Measurements from ENCODE around the gene WNT7B.

The WNT7B gene

DNA sequence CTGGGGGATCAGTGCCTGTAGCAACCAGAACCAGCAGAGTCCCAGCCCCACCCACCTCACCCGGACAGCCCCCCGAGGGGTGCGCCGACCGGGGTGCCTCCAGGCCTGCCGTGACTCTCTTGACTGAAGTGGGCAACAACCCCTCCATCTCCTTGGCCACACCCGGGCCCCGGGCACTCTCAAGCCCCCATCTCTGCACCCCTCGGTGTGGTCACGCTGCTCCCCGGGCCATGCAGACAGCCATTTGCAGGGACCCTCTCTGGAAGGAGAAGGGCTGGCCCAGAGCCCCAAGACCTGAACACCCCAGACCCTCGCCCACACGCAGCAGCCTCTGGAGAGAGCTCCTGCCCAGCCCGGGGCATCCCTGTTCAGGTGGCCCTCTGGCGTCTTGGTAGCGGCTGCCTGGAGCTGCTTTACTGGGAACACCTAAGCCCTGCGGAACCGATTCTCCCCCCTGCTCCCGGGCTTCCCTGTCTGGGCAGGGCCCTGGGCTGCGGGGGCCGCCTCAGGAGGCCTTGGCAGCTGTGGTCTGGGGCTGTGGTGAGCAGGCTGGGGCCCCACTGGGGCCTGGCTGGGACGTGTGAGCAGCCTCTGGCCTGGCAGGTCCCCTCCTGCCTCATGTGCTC lies 84.9 kb downstream of the WNT7B start:
- TF ChIP-seq GATA2 (IDR thresholded peaks at IDR 0.05; ENCODE audit: low read depth, low read length) = no peak
- TF ChIP-seq GATA3 (IDR thresholded peaks at IDR 0.05; ENCODE audit: low read depth, low read length) = no peak

GRCh38 chr22:45891471-45891995 lies 85.4 kb downstream of the WNT7B start:
- TF ChIP-seq GATA2 (IDR thresholded peaks at IDR 0.05; ENCODE audit: low read depth, low read length) = no peak
- TF ChIP-seq GATA3 (IDR thresholded peaks at IDR 0.05; ENCODE audit: low read depth, low read length) = no peak

DNA sequence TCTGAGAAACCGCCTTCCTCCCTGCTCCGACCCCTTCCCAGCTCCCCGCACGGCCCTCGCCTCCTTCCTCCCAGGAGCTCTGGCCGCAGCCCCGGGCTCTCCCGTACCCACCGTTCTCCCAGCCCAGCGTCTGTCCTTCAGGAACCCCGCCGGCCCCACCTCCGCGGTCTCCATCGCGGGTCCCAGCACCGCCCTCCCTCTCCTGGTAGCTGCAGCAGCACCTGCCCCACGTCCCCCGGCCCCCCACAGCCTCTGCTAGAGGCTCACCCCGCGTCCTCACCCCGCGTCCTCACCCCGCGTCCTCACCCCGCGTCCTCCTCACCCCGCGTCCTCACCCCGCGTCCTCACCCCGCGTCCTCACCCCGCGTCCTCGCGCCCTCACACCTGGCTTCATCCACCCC lies 85.9 kb downstream of the WNT7B start:
- TF ChIP-seq GATA2 (IDR thresholded peaks at IDR 0.05; ENCODE audit: low read depth, low read length) (no peak), GATA3 (IDR thresholded peaks at IDR 0.05; ENCODE audit: low read depth, low read length) (no peak)

GRCh38 chr22:45890351-45890635 lies 86.7 kb downstream of the WNT7B start:
- TF ChIP-seq GATA2 (IDR thresholded peaks at IDR 0.05; ENCODE audit: low read depth, low read length) = no peak

- TF ChIP-seq GATA2 (IDR thresholded peaks at IDR 0.05; ENCODE audit: low read depth, low read length) (no peak), GATA3 (IDR thresholded peaks at IDR 0.05; ENCODE audit: low read depth, low read length) (no peak)
Measured at GRCh38 chr22:45889539-45890350, 87.2 kb downstream of the WNT7B start.

DNA sequence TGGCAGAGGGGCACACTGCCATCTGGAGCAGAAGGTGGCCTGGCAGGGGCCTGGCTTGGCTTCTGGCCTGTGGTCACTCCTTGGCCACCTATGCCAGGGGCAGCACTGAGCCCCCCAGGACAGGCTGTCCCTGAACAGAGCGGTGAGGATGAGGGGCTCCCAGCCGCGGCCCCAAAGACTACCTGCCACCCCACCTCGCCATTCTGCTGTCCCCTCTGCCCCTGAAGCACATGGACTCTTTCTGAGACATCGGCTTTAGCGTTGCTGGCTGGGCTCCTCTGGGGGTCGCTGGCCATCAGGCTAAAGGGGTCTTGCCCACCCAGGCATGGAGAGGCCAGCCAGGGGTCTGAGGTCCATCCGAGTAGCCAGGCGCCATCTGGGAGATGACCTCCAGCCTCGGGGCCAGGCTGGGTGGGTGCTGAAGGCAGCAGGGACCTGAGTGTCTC lies 87.8 kb downstream of the WNT7B start:
- TF ChIP-seq GATA3 (IDR thresholded peaks at IDR 0.05; ENCODE audit: low read depth, low read length) = no peak
- TF ChIP-seq GATA2 (IDR thresholded peaks at IDR 0.05; ENCODE audit: low read depth, low read length) = no peak

DNA sequence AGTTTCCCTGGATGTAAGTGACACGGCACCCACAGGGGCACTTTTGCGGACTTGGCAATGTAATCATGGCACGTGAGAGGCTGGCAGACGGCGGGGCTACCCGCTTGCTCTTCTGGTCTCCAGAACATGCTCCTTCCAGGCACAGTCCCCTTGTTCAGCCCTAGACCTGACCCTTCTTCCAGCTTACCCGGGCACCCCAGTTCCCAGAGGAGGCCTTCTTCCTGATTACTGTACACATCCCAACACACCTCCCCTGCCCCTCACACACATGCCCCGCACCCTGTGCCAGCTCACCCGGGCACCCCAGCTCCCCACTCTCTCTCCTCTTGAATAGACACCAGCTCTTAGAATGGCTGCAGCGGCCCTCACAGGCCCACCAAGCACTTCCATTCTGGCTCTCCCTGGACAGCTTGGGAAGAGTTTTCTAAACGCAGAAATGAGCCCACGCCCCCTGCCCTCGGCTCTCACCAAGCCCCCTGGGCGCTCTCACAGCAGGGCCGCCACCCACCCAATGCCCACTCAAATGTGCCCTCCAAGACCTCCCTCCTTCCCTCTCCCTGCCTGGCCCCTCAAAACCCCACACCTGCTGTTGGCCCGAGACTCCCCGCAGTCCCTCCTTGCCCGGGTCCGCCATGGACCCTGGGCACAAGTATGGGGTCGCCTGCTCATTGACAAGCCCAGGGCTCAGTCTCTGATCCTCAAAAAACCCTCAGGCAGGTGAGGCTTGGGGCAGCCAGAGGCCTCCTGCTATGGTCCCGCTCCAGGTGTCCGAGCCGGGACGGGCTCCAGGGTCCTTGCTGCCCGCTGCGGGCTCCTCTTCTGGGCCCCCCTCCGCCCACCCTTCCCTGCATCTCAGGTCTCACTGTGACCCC lies 88.5 kb downstream of the WNT7B start:
- no peak for TF ChIP-seq GATA3 (IDR thresholded peaks at IDR 0.05; ENCODE audit: low read depth, low read length)
- no peak for TF ChIP-seq GATA2 (IDR thresholded peaks at IDR 0.05; ENCODE audit: low read depth, low read length)

GRCh38 chr22:45887202-45888131 lies 89.5 kb downstream of the WNT7B start:
- TF ChIP-seq GATA2 (IDR thresholded peaks at IDR 0.05; ENCODE audit: low read depth, low read length) (no peak), GATA3 (IDR thresholded peaks at IDR 0.05; ENCODE audit: low read depth, low read length) (no peak)

DNA sequence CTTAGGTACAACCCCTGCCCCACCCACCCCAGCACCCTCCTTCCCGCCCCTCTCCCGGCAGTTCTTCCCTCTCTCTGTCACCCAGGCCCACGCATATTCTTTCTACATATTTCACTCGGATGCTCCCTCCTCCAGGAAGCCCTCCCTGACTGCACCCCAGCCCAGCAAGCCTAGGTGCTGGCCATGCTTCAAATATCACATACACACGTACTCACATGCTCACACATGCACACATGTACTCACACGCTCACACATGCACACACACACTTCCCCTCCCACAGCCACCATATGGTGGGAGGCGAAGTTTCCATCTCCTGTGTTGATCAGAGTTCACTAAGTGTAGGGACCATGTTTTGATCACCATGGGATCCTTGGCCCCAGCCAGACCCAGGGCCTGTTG lies 90.4 kb downstream of the WNT7B start:
- TF ChIP-seq GATA2 (IDR thresholded peaks at IDR 0.05; ENCODE audit: low read depth, low read length) (no peak), GATA3 (IDR thresholded peaks at IDR 0.05; ENCODE audit: low read depth, low read length) (no peak)

DNA sequence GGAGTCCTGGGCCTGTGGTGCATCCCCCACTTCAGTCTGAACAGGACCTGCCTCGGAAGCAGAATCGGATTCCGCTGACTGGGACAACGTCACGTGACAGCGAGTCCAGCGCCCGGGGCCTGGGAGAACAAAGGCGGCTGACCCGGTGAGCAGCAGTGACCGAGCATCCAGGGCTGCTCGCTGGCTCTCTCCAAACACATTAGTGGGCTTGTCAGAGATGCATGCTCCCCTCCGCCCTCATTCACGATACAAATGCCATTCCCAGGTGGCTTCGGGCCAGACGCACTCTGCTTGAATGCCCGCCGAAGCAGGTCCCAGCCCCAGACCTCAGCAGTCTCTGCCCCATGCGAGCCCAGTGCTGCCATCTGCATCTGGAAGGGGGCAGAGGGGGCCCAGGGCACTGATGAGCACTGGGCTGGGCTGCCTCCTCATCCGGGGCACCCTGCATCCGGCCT lies 91.0 kb downstream of the WNT7B start:
- no peak for TF ChIP-seq GATA3 (IDR thresholded peaks at IDR 0.05; ENCODE audit: low read depth, low read length)
- no peak for TF ChIP-seq GATA2 (IDR thresholded peaks at IDR 0.05; ENCODE audit: low read depth, low read length)

- TF ChIP-seq GATA3 (IDR thresholded peaks at IDR 0.05; ENCODE audit: low read depth, low read length) = no peak
Measured at GRCh38 chr22:45885171-45885840, 91.7 kb downstream of the WNT7B start.

- TF ChIP-seq GATA2 (IDR thresholded peaks at IDR 0.05; ENCODE audit: low read depth, low read length) = peak; percentile 24; the same call in 1 of the 2 replicates
- TF ChIP-seq GATA3 (IDR thresholded peaks at IDR 0.05; ENCODE audit: low read depth, low read length) = no peak
Measured at GRCh38 chr22:45884201-45885062, 92.5 kb downstream of the WNT7B start.

Data from SH-SY5Y (cell line).